ENCODE measurements around the gene LRRTM3. TPM values are rescaled to one million over a fixed set of nuclear protein-coding genes. Genes with fewer than 3 reads are reported as not detected.
A peak's percentile ranks its signal among the peaks of the same experiment; 100 is the strongest.

LRRTM3 gene
- total RNA-seq, 6 experiments from 2014 or later: not detected

DNA sequence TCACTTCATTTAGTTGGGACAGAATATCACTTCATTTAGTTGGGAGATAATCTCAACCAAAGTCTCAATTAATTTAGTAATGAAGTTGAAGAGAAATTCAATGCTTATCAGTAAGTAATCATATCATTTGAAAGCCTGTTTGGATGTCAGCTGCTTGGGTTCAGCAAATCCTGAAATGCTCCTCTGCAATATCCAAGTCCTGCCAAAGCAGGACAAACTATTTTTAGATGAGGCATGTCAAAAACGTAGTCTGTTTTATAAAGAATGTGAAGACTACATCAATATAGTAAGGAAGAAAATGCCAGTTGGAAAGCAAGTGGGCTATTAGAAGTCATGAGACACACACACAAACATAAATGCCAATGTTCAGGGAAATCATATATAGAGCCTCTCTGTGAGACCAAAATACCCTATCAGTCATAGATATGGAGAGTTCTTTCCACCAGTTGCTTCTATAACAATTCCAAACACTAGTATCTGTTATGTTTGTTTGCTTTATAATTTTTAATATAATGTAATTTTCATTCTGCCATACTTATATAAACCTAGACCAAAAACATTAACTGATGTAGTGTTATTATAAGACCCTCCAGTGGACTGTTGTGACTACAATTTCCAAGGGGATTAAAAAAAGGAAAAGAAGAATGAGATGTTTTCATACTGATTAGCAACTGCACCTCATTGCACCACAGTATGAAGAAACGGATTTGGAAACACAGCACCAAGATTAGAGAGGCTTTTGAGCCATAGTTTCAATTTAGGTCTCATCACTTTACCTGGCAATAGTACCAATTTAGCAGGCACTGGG, 160.7 kb downstream of the LRRTM3 start:
- H3K9me3 ChIP-seq: no peaks in the 10 kb centered on the region
- intact Hi-C loops (cut with DNase I): no loop called here
- no peak overlapping the region for H3K27ac ChIP-seq
- DNase-seq (no peak), ATAC-seq (peak in 1 of 4 donors; percentile 62)
- no peaks in the 10 kb centered on the region for H3K27me3 ChIP-seq
- no peak for TF ChIP-seq POLR2A (IDR thresholded peaks at IDR 0.05)
- TF ChIP-seq CTCF (IDR thresholded peaks at IDR 0.05): no peak
- H3K4me1 ChIP-seq: no peaks in the 10 kb centered on the region
- no peak overlapping the region for H3K4me3 ChIP-seq
- no peaks in the 10 kb centered on the region for H3K36me3 ChIP-seq
- 15% methylated on average over 2 of the region's 2 CpGs for WGBS (ENCODE audit: insufficient coverage, low coverage, low lambda C conversion rate, missing lambda C conversion rate)

DNA sequence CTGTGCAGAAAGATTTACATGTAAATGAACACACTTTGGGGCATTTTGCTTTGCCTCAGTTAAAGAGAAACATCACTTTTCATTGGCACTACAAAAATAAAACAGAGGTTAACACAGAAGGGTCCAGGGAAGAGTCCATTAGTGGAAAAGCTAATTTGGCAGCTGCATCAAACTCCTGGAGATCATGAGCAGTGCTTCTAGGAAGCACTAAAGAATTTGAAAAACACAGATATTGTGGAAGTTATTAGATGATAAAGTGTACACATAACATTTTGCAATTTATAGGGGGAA, 161.2 kb downstream of the LRRTM3 start:
- no peak overlapping the region for H3K27ac ChIP-seq
- TF ChIP-seq CTCF (IDR thresholded peaks at IDR 0.05) (no peak), POLR2A (IDR thresholded peaks at IDR 0.05) (no peak)
- DNase-seq: no peak
- H3K36me3 ChIP-seq: no peaks in the 10 kb centered on the region
- H3K27me3 ChIP-seq: no peaks in the 10 kb centered on the region
- intact Hi-C loops (cut with DNase I): no loop called here
- no peaks in the 10 kb centered on the region for H3K9me3 ChIP-seq
- H3K4me1 ChIP-seq: no peaks in the 10 kb centered on the region
- peak in 1 of 4 donors; percentile 78 for ATAC-seq
- no peak overlapping the region for H3K4me3 ChIP-seq

- 50% methylated on average over 1 of the region's 1 CpG for WGBS (ENCODE audit: insufficient coverage, low coverage, low lambda C conversion rate, missing lambda C conversion rate)
- TF ChIP-seq CTCF (IDR thresholded peaks at IDR 0.05) (no peak), POLR2A (IDR thresholded peaks at IDR 0.05) (no peak)
- DNase-seq: no peak
- intact Hi-C loops (cut with DNase I): no loop called here
- Histone ChIP-seq H3K4me3 (no peak overlapping the region), H3K9me3 (no peaks in the 10 kb centered on the region), H3K27me3 (no peaks in the 10 kb centered on the region), H3K4me1 (no peaks in the 10 kb centered on the region), H3K36me3 (no peaks in the 10 kb centered on the region), H3K27ac (no peak overlapping the region)
- ATAC-seq: no peak
Measured at GRCh38 chr10:67088036-67088435, 162.2 kb downstream of the LRRTM3 start.

- no peaks in the 10 kb centered on the region for H3K4me1 ChIP-seq
- H3K27me3 ChIP-seq: no peaks in the 10 kb centered on the region
- ATAC-seq (no peak), DNase-seq (no peak)
- intact Hi-C loops (cut with DNase I): no loop called here
- H3K27ac ChIP-seq: no peak overlapping the region
- H3K9me3 ChIP-seq: no peaks in the 10 kb centered on the region
- no peaks in the 10 kb centered on the region for H3K36me3 ChIP-seq
- TF ChIP-seq CTCF (IDR thresholded peaks at IDR 0.05): no peak
- 39% methylated on average over 2 of the region's 2 CpGs for WGBS (ENCODE audit: insufficient coverage, low coverage, low lambda C conversion rate, missing lambda C conversion rate)
- H3K4me3 ChIP-seq: no peak overlapping the region
Measured at GRCh38 chr10:67095531-67095930, 169.7 kb downstream of the LRRTM3 start.

GRCh38 chr10:67098461-67098860, 172.6 kb downstream of the LRRTM3 start:
- no peak overlapping the region for H3K27ac ChIP-seq
- intact Hi-C loops (cut with DNase I): no loop called here
- H3K4me1 ChIP-seq: no peaks in the 10 kb centered on the region
- H3K27me3 ChIP-seq: no peaks in the 10 kb centered on the region
- H3K9me3 ChIP-seq: no peaks in the 10 kb centered on the region
- no peak for ATAC-seq
- no peak for DNase-seq
- no peaks in the 10 kb centered on the region for H3K36me3 ChIP-seq
- no peak overlapping the region for H3K4me3 ChIP-seq
- TF ChIP-seq CTCF (IDR thresholded peaks at IDR 0.05): no peak
- TF ChIP-seq POLR2A (IDR thresholded peaks at IDR 0.05): no peak
- WGBS (ENCODE audit: insufficient coverage, low coverage, low lambda C conversion rate, missing lambda C conversion rate): 77% methylated on average over 2 of the region's 2 CpGs
